SHP77 treated with DMSO at 0.1 percent for 48 hours (cell line): Measurements from ENCODE around the gene E2F4.

Experiments used
- DNase-seq: peaks from one replicate; lab custom pipeline; 2025; lab: John Stamatoyannopoulos, UW

E2F4 gene

DNA sequence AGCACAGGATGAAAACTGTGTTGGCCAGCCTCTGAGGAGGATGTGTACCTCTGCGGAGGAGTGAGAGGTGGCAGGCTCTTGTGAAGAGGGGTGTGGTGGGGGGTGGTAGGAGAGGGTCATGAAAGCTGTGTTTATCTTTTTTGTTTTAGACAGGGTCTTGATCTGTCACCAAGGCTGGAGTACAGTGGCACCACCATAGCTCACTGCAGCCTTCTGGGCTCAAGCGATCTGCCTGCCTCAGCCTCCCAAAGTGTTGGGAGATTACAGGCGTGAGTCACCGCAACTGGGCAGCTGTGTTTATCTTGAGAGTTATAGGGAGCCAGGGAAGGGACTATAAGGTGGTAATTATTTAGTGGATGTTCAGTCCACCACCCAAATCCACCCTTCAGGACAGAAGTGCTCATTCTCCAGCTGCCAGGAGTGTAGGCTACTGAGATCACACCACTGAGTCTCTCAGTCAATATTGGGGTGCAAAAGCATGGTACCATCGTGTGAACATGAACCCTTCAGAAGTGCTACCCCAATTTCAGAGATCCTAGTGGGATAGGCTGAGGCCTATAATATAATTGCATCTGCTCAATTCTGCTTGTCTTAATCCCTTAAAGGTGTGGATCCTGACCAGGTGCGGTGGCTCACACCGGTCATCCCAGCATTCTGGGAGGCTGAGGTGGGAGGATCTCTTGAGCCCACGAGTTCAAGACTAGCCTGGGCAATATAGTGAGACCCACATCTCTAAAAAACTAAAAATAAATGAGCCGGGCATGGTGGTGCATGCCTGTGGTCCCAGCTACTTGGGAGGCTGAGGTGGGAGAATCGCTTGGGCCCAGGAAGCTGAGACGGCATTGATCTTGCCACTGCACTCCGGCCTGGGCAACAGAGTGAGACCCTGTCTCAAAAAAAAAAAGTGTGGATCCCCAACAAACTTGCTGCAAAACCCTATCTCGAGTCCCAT lies 1.2 kb upstream of the E2F4 start:
- peak; percentile 11 for DNase-seq

DNA sequence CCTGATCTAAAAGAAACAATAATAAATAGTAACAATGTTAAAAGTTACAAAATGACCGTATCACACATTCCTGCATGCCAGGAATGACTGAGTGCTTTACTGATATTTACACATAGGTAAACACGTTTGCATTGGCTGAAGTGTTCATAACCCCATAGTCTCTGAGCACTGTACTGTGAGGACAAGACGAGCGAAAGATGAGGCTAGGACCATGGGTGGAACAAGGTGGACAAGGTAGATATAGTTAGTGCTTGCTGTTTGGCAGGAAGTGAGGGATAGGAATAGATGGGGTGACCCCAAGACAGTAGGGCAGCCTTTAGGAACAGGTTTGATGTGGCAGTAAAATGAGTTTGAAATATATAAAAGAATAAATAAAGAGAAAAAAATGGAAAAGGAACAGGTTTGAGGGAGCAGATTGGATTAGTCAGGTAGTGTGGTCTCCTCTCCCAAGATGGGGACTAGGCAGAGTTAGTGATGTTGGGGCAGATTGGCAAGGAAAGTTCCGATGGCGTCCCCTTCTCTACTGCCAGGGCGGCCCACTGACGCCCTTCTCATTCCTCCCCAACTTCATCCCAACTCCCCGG lies 452 bp upstream of the E2F4 start:
- DNase-seq = no peak

DNA sequence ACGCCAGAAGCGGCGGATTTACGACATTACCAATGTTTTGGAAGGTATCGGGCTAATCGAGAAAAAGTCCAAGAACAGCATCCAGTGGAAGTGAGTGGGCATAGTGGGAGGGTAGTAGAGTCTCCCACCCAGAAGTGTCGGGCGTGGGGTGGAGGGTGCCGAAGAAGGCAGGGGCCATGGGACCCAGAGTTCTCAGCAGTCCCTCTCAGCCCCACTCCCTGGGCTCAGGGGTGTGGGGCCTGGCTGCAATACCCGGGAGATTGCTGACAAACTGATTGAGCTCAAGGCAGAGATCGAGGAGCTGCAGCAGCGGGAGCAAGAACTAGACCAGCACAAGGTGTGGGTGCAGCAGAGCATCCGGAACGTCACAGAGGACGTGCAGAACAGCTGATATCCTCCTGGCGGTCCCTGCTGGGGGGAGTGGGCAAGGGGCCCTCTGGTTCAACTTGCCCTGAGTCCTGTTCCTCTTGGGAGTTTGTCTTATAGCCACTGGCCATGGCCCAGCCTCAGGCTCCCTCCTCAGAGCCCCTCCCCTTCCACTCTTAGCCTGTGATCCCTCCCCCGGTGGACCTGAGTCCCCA lies 916 bp downstream of the E2F4 start:
- no peak for DNase-seq

DNA sequence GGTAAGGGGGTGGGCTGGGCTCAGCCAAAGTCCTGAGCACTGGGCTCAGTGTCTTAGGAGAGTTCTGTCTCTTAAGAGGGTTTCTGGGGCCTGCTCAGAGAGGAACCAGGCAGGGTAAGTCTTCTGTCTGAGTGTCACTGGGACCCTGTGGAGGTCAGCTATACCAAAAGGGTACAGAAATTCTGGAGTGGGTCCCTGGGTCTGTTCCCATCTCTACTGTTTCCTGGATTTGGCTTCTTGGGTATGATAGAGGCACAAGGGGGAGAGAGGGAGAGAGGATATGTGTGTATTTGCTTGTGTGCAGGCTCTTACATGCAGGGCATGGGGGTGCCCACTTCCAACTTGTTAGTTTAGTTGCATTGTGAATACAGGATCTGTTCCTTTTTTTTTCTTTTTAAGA lies 1.6 kb downstream of the E2F4 start:
- DNase-seq = no peak

DNA sequence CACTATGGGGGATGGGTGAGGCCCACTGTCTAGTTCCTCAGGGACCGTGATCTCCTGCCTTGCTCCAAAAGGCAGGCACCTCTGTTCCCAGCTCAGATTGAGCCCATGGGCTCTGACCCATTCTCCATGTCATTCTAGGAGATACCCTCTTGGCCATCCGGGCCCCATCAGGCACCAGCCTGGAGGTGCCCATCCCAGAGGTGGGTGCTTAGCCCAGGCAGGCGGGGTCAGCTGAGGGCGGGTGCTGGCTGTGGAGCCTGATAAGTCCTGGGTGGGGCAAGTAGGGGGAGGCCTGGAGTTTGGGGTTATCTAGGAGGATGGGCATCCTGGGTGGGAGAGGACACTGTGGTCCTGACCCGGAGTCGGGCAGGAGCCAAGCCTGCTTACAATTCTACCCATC lies 2.3 kb downstream of the E2F4 start:
- DNase-seq = no peak

DNA sequence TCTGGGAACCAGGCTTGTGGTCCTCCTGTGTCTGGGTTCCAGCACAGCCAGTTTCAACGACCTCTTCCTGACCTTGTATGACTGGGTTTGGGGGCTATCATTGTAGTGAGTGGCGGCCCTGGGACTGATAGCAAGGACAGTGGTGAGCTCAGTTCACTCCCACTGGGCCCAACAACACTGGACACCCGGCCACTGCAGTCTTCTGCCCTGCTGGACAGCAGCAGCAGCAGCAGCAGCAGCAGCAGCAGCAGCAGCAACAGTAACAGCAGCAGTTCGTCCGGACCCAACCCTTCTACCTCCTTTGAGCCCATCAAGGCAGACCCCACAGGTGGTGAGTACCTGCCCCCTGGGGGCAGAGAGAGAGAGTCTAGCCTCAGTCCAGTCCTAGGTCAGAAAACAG lies 3.7 kb downstream of the E2F4 start:
- no peak for DNase-seq

DNA sequence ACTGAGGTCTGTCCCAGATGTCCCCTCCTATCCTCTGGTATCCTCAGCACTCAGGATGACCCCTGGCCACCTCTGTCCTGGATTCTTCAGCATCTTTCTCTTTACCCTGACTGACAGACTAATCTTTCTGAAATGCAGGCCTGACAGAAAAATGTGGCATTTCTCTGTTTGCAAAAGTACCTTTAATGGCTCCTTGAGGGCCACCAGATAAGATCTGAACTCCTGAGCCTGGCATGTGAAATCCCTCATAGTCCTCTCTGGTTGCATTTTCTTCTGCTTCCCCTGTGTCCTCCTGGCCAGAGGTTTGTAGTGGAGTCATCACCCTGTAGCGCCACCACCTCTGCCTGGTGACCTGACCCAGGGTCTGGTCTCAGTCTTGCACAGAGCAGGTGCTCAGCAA lies 4.9 kb downstream of the E2F4 start:
- no peak for DNase-seq

DNA sequence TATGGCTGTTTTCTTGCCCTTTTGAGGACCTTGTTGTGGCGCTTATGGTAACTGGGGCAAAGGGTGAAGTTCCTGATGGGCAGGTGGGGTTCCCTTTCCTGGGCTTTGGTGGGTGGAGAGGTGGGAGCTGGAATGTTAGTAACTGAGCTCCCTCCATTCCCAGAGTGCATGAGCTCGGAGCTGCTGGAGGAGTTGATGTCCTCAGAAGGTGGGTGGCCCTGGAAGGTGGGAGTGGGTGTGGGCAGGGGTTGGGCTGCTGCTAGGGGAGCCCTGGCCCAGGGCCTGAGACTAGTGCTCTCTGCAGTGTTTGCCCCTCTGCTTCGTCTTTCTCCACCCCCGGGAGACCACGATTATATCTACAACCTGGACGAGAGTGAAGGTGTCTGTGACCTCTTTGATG lies 5.7 kb downstream of the E2F4 start:
- no peak for DNase-seq

DNA sequence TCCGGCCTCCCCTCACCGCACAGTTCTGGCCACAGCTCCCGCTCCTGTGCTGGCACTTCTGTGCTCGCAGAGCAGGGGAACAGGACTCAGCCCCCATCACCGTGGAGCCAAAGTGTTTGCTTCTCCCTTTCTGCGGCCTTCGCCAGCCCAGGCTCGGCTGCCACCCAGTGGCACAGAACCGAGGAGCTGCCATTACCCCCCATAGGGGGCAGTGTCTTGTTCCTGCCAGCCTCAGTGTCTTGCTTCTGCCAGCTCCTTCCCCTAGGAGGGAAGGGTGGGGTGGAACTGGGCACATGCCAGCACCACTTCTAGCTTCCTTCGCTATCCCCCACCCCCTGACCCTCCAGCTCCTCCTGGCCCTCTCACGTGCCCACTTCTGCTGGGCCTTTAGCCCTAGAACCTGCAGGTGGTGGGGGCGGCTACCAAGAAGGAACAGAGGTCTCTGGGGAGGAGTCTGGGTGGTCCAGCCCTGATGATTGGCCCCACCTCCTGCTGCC lies 6.3 kb downstream of the E2F4 start:
- no peak for DNase-seq

DNA sequence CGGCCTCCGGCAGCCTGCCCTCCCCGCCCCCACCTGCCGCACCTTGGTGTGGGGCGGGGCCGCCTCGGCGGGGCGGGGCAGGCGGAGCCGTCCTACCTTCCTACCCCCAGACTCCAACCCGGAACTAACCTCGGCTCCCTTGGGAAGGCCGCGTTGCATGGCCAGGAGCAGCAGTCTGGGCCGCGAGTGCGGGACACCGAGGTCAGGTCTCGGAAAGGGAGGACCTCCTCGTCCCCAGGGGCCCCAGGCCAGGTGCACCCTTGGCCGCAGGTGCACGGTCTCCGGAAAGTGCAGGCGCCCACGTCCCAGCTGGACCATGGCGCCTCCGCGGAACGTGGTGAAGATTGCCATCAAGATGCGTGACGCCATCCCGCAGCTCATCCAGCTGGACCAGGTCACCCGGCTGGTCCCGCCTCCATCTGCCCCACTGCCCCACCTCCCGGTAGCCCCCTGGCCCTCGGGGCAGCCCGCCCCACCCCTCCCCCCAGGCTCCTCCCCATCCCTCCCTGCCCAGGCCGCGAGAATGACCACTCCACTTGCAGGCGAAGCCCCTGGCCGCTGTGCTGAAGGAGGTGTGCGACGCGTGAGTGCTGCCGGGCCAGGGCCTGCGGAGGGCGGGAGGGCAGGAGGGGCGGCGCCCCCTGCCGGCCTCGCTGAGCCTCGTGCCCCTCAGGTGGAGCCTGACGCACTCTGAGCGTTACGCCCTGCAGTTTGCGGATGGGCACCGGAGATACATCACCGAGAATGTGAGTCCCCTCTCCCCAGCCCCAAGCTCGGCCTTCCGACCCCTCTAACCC lies 7.3 kb downstream of the E2F4 start, which contains the start of gene ELMO3:
Gene ELMO3 (plus strand): TSS at position 121 of the 797 bp plus-strand sequence. CDS start 196 bp downstream, at position 317.
- DNase-seq = no peak

DNA sequence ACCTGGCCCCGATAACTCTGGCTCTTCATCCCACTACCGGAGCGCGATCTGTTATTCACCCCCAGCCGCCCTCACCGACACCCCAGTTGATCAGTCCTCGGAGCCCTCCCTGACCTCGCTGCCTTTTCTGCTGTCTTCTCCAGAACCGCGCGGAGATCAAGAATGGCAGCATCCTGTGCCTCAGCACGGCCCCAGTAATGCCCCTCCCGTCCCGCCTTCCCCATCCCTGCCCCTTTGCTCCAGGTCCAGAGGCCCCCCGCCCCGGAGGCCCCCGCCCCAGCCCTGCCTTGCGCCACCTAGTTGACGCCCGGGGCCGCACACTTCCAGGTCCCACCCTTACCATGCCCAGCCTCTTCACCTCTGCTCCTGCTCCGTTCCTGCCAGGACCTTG lies 7.8 kb downstream of the E2F4 start:
- DNase-seq = no peak

DNA sequence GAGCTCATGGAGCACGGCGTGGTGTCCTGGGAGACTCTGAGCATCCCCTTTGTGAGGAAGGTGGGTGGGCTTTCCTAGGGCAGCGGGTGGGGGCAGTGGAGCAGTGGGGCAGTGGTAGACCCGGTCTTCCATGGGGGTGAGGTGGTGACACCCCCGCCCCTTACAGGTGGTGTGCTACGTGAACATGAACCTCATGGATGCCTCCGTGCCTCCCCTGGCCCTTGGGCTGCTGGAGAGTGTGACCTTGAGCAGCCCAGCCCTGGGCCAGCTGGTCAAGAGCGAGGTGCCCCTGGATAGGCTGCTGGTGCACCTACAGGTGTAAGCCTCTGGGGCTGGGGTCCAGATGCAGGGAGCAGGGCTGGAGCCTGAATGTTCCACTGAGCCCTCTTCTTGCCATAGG lies 8.5 kb downstream of the E2F4 start:
- no peak for DNase-seq

DNA sequence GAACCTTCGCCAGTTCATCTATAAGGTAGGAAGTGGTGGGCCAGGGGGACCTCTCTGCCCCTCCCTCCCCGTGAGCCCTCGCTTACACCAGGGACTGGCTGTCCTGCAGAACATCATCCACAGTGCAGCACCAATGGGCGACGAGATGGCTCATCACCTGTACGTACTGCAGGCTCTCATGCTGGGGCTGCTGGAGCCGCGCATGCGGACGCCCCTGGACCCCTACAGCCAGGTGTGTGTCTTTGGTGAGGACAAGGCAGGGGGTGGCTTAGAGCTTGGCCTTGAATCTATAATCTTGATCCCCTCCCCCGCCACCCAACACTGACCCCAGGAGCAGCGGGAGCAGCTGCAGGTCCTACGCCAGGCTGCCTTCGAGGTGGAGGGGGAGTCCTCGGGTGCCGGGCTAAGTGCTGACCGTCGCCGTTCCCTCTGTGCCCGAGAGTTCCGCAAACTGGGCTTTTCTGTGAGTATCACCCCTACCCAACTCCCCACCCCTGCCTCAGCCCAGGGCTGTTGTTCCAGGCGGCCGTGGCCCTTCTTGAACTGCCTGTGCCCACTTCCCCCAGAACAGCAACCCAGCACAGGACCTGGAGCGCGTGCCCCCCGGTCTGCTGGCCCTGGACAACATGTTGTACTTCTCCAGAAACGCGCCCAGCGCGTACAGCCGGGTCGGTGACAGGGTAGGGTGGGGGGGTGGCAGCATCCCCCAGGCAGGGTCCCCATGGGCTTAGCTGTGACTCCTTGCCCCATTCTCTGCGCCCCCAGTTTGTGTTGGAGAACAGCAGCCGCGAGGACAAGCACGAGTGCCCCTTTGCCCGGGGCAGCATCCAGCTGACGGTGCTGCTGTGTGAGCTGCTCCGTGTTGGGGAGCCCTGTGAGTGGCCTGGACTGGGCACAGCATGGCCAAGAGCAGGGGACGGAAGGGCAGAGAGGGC lies 9.7 kb downstream of the E2F4 start:
- DNase-seq = no peak

DNA sequence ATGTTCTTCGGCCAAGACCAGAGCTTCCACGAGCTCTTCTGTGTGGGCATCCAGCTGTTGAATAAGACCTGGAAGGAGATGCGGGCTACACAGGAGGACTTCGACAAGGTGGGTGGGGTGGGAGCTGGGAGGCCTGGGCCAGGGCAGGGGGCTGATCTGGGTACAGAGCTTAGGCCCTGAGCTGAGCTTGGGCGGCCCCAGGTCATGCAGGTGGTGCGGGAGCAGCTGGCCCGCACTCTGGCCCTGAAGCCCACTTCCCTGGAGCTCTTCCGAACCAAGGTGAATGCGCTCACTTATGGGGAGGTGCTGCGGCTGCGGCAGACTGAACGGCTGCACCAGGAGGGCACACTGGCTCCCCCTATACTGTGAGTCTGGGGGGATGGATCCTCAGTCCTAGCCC lies 10.5 kb downstream of the E2F4 start:
- no peak for DNase-seq

DNA sequence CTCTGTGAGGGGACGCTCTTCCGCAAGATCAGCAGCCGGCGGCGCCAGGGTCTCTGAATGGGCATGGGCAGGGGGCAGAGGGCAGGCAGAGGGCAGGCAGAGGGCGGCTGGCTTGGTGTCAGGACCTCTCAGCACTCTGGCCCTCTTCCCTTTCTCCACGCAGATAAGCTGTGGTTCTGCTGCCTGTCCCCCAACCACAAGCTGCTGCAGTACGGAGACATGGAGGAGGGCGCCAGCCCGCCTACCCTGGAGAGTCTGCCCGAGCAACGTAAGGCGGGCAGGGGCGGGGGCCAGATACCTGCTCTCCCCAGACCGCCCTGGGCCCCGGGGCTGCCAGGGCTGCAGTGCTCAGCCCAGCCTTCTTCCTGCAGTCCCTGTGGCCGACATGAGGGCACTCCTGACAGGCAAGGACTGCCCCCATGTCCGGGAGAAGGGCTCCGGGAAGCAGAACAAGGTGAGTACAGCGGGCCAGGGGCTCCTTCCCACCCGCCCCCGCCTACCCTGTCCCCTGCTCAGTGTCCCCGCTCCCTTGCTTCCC lies 11.1 kb downstream of the E2F4 start:
- DNase-seq = no peak

DNA sequence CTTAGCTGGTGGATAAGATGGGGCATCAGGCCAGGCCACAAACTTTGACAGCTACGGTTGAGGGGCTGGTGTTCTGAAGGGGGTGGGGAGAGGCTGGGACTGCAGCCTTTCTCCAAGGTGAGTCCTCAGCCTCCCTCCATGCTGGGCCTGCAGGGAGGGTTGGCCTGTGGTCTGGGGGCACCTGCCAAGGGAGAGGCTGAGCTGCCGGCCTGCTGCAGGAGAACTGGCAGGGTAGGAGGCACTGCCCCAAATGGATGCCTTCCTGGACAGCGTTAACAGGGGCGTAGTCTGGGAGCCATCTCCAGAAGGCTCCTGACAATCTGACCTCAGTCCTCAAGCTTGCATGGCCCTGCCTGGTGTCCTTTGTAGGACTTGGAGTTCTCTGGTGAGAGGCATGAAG lies 12.1 kb downstream of the E2F4 start:
- DNase-seq = no peak

DNA sequence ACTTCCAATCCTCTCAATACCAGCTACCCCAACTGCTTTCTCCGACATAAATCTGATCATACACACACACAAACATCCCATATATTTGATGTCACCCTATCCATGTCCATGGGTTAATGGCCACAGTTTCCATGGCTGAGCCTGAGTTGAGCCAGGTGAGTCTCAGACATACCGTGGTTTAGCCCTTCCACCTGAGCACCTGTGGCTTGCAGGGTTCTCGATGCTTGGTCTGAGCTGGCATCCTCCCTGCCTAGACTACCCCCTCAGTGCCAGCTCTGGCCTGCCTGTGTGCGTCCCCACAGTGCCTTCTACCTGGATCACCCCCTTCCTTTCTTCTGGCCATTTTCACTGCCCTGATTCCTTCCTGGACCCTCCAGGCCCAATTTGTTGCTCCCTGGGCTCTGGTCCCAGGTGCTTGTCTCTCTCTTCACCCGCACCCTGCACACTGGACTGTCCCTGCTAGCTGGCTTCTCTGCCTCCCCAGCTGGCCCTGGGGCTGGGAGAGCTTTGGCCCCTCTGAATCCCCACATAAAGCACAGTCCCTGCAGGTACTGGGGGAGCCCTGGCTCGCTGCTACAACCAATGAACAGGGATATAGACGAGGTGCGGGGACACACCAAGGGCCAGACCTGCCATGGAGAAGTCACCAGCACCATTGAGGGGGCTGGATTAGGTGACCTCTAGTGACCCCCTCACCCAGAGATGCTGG lies 14.3 kb downstream of the E2F4 start:
- DNase-seq = no peak

DNA sequence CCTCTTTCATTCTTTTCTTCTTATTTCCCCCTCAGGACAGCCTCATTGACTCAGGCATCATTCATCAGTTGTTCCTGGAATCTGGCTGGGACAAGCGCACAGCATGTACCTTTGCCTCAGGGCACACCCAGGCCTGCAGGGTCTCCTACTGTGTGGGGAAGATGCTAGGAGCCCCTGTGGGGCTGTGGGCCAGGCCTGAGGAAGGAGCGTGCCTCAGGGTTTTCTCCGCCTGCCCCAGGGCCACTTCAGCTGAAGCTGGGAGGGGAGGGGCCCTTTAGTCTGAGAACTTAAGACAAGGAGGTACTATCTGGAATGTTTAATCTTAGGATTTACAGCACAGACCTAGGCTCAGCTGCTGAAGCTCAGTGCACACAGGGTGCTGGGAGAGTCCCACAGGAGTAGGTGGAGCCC lies 14.9 kb downstream of the E2F4 start:
- DNase-seq = no peak

DNA sequence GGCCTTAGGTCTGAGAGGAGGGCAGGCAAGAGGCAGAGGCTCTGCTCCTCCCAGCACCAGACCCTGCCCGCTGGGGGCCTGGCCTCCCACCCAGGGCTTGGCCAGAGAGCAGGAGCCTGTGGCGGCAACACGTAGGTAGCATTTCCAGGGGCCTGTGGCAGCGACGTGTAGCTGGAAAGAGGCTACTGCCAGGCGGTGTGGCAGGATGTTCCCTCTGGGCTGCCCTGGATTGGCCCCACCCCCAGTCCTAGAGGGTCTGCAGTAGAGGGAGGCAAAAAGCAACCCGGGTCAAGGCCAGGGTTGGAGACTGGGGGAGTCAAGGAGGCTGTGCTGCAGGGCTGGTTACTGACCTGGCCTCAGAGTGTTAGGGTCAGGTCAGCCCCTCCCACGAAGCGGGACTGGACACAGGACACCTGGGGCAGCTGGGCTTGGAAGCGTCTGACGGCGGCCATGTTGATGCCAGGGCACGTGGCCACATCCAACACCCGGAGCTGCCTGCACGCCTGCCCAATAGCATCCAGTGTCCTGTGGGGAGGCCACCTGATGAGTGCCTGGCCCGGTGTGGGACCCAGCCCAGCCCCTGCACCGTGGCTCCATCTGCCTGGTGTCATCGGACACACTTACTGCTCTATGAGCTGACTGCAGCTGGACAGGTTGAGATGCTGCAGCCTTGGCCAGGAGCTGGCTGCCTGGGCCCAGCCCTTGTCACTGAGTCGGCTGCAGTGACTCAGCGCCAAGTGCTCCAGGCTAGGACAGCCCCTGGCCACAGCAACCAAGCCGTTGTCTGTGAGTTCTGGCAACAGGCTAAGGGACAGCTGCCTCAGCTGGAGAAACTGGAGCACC lies 15.5 kb downstream of the E2F4 start:
- no peak for DNase-seq
